Endodermal cell (in vitro differentiated cells): ENCODE data around the gene LARGE1. TPM values are rescaled to one million over a fixed set of nuclear protein-coding genes. Genes with fewer than 3 reads are reported as not detected.

Experiments used
- DNase-seq: peaks from one replicate; pipeline ENCODE4 v3.0.0-alpha.2; 2017
- H3K27ac ChIP-seq: 2 replicates; pipeline ENCODE4 v1.5.1; 2013; ENCODE audit warnings: mild to moderate bottlenecking, low read depth, low read length, moderate library complexity
- H3K27me3 ChIP-seq: 2 replicates; pipeline ENCODE4 v1.6.1; 2013; ENCODE audit warnings: mild to moderate bottlenecking, low read length, moderate library complexity; ENCODE audit not compliant: insufficient read depth, control insufficient read depth, poor library complexity, severe bottlenecking
- H3K36me3 ChIP-seq: 2 replicates; pipeline ENCODE4 v1.7.0; 2013; ENCODE audit warnings: mild to moderate bottlenecking, low read length, moderate library complexity; ENCODE audit not compliant: control insufficient read depth, insufficient read depth
- H3K4me1 ChIP-seq: one replicate; pipeline ENCODE4 v1.7.0; 2013; ENCODE audit warnings: low read length; ENCODE audit not compliant: control insufficient read depth, insufficient read depth
- H3K4me3 ChIP-seq: 2 replicates; pipeline ENCODE4 v1.5.1; 2013; ENCODE audit warnings: mild to moderate bottlenecking, low read length, moderate library complexity
- H3K9ac ChIP-seq: 2 replicates; pipeline ENCODE4 v1.6.1; 2013; ENCODE audit warnings: mild to moderate bottlenecking, low read length, moderate library complexity; ENCODE audit not compliant: poor library complexity, severe bottlenecking; ENCODE audit errors: extremely low read depth
- H3K9me3 ChIP-seq: 2 replicates; pipeline ENCODE4 v1.6.1; 2013; ENCODE audit warnings: mild to moderate bottlenecking, low read length, moderate library complexity; ENCODE audit not compliant: control insufficient read depth
- H3K27ac Mint-ChIP-seq: 2 replicates; pipeline ENCODE4 v1.8.0; 2020; ENCODE audit warnings: mixed read lengths
- H3K27me3 Mint-ChIP-seq: 2 replicates; pipeline ENCODE4 v1.8.0; 2021; ENCODE audit warnings: mild to moderate bottlenecking, mixed read lengths; ENCODE audit not compliant: insufficient read depth
- H3K36me3 Mint-ChIP-seq: 2 replicates; pipeline ENCODE4 v1.8.0; 2020; ENCODE audit warnings: low read depth, mixed read lengths
- H3K4me1 Mint-ChIP-seq: 2 replicates; pipeline ENCODE4 v1.8.0; 2020; ENCODE audit warnings: mixed read lengths
- H3K4me3 Mint-ChIP-seq: 2 replicates; pipeline ENCODE4 v1.8.0; 2020; ENCODE audit warnings: mild to moderate bottlenecking, moderate library complexity, mixed read lengths
- H3K9me3 Mint-ChIP-seq: 2 replicates; pipeline ENCODE4 v1.8.0; 2020; ENCODE audit warnings: mild to moderate bottlenecking, mixed read lengths
- CTCF ChIP-seq: fragments of 200-600 bp; sonication (generic); conservative IDR thresholded peaks from 2 replicates; pipeline ENCODE4 v1.5.0; 2021; ENCODE audit warnings: antibody characterized with exemption, mild to moderate bottlenecking
- WGBS, 2 experiments: methylation state at CpG; one replicate each; pipeline versions ENCODE4 v1.1.5 to v1.1.7; 2013; ENCODE audit warnings: missing lambda C conversion rate in 2 of 2, mixed read lengths in 1 of 2; ENCODE audit not compliant: insufficient coverage in 1 of 2, insufficient read length in 1 of 2; 5-methylcytosine and 5-hydroxymethylcytosine counted together
- total RNA-seq, 2 donors: library from RNA; stranded (reverse); fragmentation: NEBNext Ultra II Directional in 1 of 2; extraction: Animal tissue kit (Norgen Biotek cat#: 25700) in 1 of 2; gene quantifications; 2 replicates in 1 of 2; 3 replicates in 1 of 2; pipeline ENCODE4 v1.2.1, GENCODE V29; 2021

LARGE1 gene
- total RNA-seq, 2 donors from 2014 or later = 17.5 to 24.3 TPM

GRCh38 chr22:33573479-33573878 is 346.8 kb downstream of the LARGE1 start:
- no peaks in the 10 kb centered on the region for H3K27me3 Mint-ChIP-seq
- Histone ChIP-seq H3K27me3 (no peaks in the 10 kb centered on the region), H3K4me1 (peaks cover 7% of the 10 kb centered on the region), H3K36me3 (no peaks in the 10 kb centered on the region), H3K4me3 (no peak overlapping the region), H3K27ac (no peak overlapping the region), H3K9ac (no peak overlapping the region), H3K9me3 (no peaks in the 10 kb centered on the region)
- DNase-seq = no peak
- no peak overlapping the region for H3K27ac Mint-ChIP-seq
- H3K36me3 Mint-ChIP-seq = no peaks in the 10 kb centered on the region
- WGBS, 2 experiments = 92 to 96% methylated on average over 4 of the region's 4 CpGs
- H3K4me1 Mint-ChIP-seq = peaks cover 22% of the 10 kb centered on the region
- H3K9me3 Mint-ChIP-seq = no peaks in the 10 kb centered on the region
- H3K4me3 Mint-ChIP-seq = no peak overlapping the region
- TF ChIP-seq CTCF = no peak

DNA sequence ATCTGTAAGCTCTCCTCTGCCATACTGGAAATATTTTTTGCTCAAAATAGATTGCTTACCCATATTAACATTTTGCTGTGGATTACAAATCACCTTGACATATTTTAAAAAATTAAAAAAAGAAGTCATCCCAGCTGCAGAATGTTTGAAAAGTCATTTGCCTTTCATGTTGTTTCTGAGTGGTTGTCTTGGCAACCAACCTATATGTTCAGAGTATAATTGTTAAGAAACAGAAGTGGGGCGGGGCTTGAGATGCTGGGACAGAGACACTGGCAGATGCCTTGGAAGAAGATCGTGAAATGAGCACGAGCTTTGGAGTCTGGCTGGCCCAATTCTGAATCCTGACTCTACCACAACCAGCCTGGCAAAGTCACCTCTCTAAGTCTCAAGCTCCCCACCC is 348.2 kb downstream of the LARGE1 start:
- no peak overlapping the region for H3K27ac ChIP-seq
- no peak overlapping the region for H3K9ac ChIP-seq
- Mint-ChIP-seq H3K9me3 (no peaks in the 10 kb centered on the region), H3K27me3 (no peaks in the 10 kb centered on the region), H3K27ac (no peak overlapping the region), H3K4me1 (peaks cover 15% of the 10 kb centered on the region), H3K36me3 (no peaks in the 10 kb centered on the region), H3K4me3 (no peak overlapping the region)
- no peak overlapping the region for H3K4me3 ChIP-seq
- DNase-seq = no peak
- 91 to 100% methylated on average over 3 of the region's 3 CpGs for WGBS, 2 experiments
- TF ChIP-seq CTCF = no peak
- no peaks in the 10 kb centered on the region for H3K27me3 ChIP-seq
- no peaks in the 10 kb centered on the region for H3K36me3 ChIP-seq
- no peaks in the 10 kb centered on the region for H3K9me3 ChIP-seq
- H3K4me1 ChIP-seq = no peaks in the 10 kb centered on the region

GRCh38 chr22:33570110-33570509 is 350.2 kb downstream of the LARGE1 start:
- peaks cover 2% of the 10 kb centered on the region for H3K27me3 Mint-ChIP-seq
- Histone ChIP-seq H3K4me3 (no peak overlapping the region), H3K4me1 (no peaks in the 10 kb centered on the region), H3K36me3 (no peaks in the 10 kb centered on the region), H3K9ac (no peak overlapping the region), H3K27me3 (no peaks in the 10 kb centered on the region), H3K27ac (peak overlapping the region; percentile 68), H3K9me3 (no peaks in the 10 kb centered on the region)
- peaks cover 15% of the 10 kb centered on the region for H3K4me1 Mint-ChIP-seq
- TF ChIP-seq CTCF = no peak
- H3K9me3 Mint-ChIP-seq = no peaks in the 10 kb centered on the region
- no peak overlapping the region for H3K27ac Mint-ChIP-seq
- DNase-seq = no peak
- no peaks in the 10 kb centered on the region for H3K36me3 Mint-ChIP-seq
- WGBS, 2 experiments = 88 to 92% methylated on average over 1 to 4 of the region's 4 CpGs
- no peak overlapping the region for H3K4me3 Mint-ChIP-seq
